Spleen (tissue), 11 donors: ENCODE results near the gene APH1A. TPM values are rescaled to one million over a fixed set of nuclear protein-coding genes. Genes with fewer than 3 reads are reported as not detected.

ENCODE experiments used
- DNase-seq: peaks from one replicate; pipeline ENCODE4 v3.0.0-alpha.2; 2020
- H3K27ac ChIP-seq, 8 donors: fragments of 200-600 bp; sonication (generic) in 7 of 8; 1 replicate in 4 of 8; 2 replicates in 4 of 8; pipeline versions ENCODE4 v1.5.0 to v1.8.0; 2016 to 2021; ENCODE audit warnings: inconsistent platforms in 4 of 8, mild to moderate bottlenecking in 4 of 8, moderate library complexity in 1 of 8
- H3K27me3 ChIP-seq, 7 donors: fragments of 200-600 bp; sonication (generic) in 6 of 7; replicated peaks in 1 of 7; 1 replicate in 4 of 7; 2 replicates in 3 of 7; pipeline versions ENCODE4 v1.5.0 to v1.8.0; 2016 to 2021; ENCODE audit warnings: inconsistent platforms in 3 of 7, mild to moderate bottlenecking in 1 of 7
- H3K36me3 ChIP-seq, 6 donors: fragments of 200-600 bp; sonication (generic) in 5 of 6; 1 replicate in 4 of 6; 2 replicates in 2 of 6; pipeline versions ENCODE4 v1.5.0 to v1.8.0; 2016 to 2021; ENCODE audit warnings: inconsistent platforms in 2 of 6
- H3K4me1 ChIP-seq, 6 donors: fragments of 200-600 bp; sonication (generic) in 5 of 6; 1 replicate in 3 of 6; 2 replicates in 3 of 6; pipeline versions ENCODE4 v1.5.0 to v1.8.0; 2016 to 2021; ENCODE audit warnings: inconsistent platforms in 3 of 6
- H3K4me3 ChIP-seq, 8 donors: fragments of 200-600 bp; sonication (generic) in 7 of 8; 1 replicate in 4 of 8; 2 replicates in 4 of 8; pipeline versions ENCODE4 v1.5.0 to v1.8.0; 2016 to 2021; ENCODE audit warnings: inconsistent platforms in 4 of 8, mild to moderate bottlenecking in 4 of 8, moderate library complexity in 2 of 8
- H3K9me3 ChIP-seq, 8 donors: fragments of 200-600 bp; sonication (generic) in 7 of 8; 1 replicate in 4 of 8; 2 replicates in 4 of 8; pipeline versions ENCODE4 v1.5.0 to v1.8.0; 2016 to 2021; ENCODE audit warnings: inconsistent platforms in 4 of 8
- POLR2A ChIP-seq, 3 donors: fragments of 450-650 bp; IDR thresholded peaks; one replicate each; pipeline ENCODE4 v1.5.1; 2017; ENCODE audit warnings: antibody characterized with exemption in 3 of 3, mild to moderate bottlenecking in 1 of 3
- POLR2AphosphoS5 ChIP-seq, 3 donors: sonication (generic); formaldehyde crosslinking; IDR thresholded peaks; one replicate each; pipeline ENCODE4 v1.5.1; 2017; ENCODE audit warnings: antibody characterized with exemption in 3 of 3
- WGBS, 5 donors: extraction: QIAGEN DNeasy Blood & Tissue Kit in 3 of 5; methylation state at CpG; one replicate each; pipeline versions ENCODE4 v1.1.5 to v1.1.7; 2013 to 2018; 5-methylcytosine and 5-hydroxymethylcytosine counted together
- intact Hi-C: fragments of 100-400 bp; cut with DNase I; formaldehyde crosslinking; loops from one replicate; pipeline ENCODE4 v1.15.0; 2023; ENCODE audit warnings: low total_unique reads
- polyA plus RNA-seq, 3 donors: library from polyadenylated mRNA; stranded (reverse); fragments of 200-250 nt; gene quantifications; one replicate each; pipeline ENCODE4 v1.2.1, GENCODE V29; 2013
- total RNA-seq, 7 donors: library from RNA; depleted of rRNA in 3 of 7; stranded (reverse); fragments of >200 nt in 3 of 7; fragmentation: NEBNext Ultra II Directional in 4 of 7; extraction: Animal tissue kit (Norgen Biotek cat#: 25700) in 4 of 7; gene quantifications; one replicate each; pipeline versions ENCODE4 v1.1.0 to v1.2.1, GENCODE V29; 2016 to 2021
- TF ChIP-seq, protein P1 (sequence below), 11 experiments: fragments of 200-600 bp in 7 of 11; fragments of 450-650 bp in 4 of 11; sonication (generic) in 4 of 11; IDR thresholded peaks in 8 of 11; conservative IDR thresholded peaks in 3 of 11; 1 replicate in 7 of 11; 2 replicates in 4 of 11; pipeline versions ENCODE4 v1.4.0 to v1.8.0; 2016 to 2021; ENCODE audit warnings: antibody characterized with exemption in 11 of 11, inconsistent platforms in 4 of 11, mild to moderate bottlenecking in 1 of 11
- donor health status: healthy with polysubstance abuse.
- donor health status: DM: no; HTN: no; CAD: no; lungs with moderate emphysema.
- donor health status: DM: no; HTN: no; CAD: no.
- donor health status: Bipolar disorder and iron deficiency.
- donor health status: healthy.
- donor health status: DM: no; HTN: no; CAD: no.
- donor health status: DM: yes; HTN: yes; CAD: no.

Gene APH1A
- total and polyA plus RNA-seq, 10 donors = 72.0 to 186 (median 134) TPM

DNA sequence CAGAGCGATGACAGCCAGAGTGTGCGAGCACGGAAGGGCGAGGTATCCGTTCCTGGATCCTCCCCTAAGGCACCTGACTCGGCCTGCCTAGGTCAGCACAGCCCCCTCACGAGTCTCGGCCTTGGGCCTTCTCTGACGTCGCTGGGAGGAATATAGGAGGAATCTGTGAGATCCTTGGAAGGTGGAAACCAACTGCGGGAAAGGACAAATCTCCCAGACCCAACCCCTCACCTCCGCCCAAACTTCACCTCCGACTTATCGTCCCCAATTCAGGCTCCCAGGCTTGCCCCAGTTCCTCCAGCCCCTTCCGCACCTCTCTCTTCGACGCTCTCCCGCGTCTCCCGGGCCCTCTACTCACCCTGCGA is 494 bp downstream of the APH1A start:
- Histone ChIP-seq H3K4me3 (peak overlapping the region; percentile 76 to 90 (median 82)), H3K36me3 (peaks cover 0 to 41% (median 33%) of the 10 kb centered on the region in 6 donors), H3K9me3 (no peaks in the 10 kb centered on the region), H3K27me3 (no peaks in the 10 kb centered on the region), H3K27ac (peak overlapping the region; percentile 93 to 98 (median 97)), H3K4me1 (peaks cover 20 to 67% (median 47%) of the 10 kb centered on the region in 6 donors)
- WGBS, 5 donors = 0 to 1% (median 0%) methylated on average over 20 to 21 of the region's 21 CpGs
- TF ChIP-seq POLR2A (IDR thresholded peaks at IDR 0.05) = no peak
- TF ChIP-seq, protein P1, sequence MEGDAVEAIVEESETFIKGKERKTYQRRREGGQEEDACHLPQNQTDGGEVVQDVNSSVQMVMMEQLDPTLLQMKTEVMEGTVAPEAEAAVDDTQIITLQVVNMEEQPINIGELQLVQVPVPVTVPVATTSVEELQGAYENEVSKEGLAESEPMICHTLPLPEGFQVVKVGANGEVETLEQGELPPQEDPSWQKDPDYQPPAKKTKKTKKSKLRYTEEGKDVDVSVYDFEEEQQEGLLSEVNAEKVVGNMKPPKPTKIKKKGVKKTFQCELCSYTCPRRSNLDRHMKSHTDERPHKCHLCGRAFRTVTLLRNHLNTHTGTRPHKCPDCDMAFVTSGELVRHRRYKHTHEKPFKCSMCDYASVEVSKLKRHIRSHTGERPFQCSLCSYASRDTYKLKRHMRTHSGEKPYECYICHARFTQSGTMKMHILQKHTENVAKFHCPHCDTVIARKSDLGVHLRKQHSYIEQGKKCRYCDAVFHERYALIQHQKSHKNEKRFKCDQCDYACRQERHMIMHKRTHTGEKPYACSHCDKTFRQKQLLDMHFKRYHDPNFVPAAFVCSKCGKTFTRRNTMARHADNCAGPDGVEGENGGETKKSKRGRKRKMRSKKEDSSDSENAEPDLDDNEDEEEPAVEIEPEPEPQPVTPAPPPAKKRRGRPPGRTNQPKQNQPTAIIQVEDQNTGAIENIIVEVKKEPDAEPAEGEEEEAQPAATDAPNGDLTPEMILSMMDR (IDR thresholded peaks at IDR 0.05 in 8 of 11, conservative IDR thresholded peaks at IDR 0.05 in 3 of 11) = no peak
- no peak for TF ChIP-seq POLR2AphosphoS5 (IDR thresholded peaks at IDR 0.05)
- intact Hi-C loops = no loop called here
- DNase-seq = peak; percentile 85

DNA sequence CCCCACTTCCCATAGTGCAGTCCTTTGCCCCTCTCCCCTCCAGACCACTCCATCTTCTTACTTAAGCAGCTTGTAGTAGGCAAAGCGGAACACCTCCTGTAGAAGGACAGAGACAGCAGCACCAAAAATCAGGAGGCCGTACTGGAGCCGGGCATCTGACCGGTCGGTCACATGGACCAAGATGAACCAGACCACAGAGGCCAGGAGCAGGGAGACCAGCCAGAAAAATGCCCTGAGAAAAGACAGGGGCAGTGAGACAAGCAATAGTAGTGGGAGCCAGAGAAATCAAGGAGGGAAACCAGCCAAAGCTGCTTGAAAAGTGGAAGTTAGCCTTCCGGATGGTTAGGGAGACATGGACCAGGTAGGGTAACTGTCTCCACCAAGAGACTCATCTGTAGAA is 920 bp downstream of the APH1A start:
- Histone ChIP-seq H3K9me3 (no peaks in the 10 kb centered on the region), H3K36me3 (peaks cover 0 to 41% (median 33%) of the 10 kb centered on the region in 6 donors), H3K27ac (peak overlapping the region; percentile 93 to 98 (median 97)), H3K27me3 (no peaks in the 10 kb centered on the region), H3K4me3 (peak overlapping the region; percentile 76 to 90 (median 82)), H3K4me1 (peaks cover 20 to 67% (median 45%) of the 10 kb centered on the region in 6 donors)
- WGBS, 5 donors = 36 to 50% (median 45%) methylated on average over 6 of the region's 6 CpGs
- DNase-seq = no peak
- no peak for TF ChIP-seq POLR2A (IDR thresholded peaks at IDR 0.05)
- TF ChIP-seq, protein P1 (IDR thresholded peaks at IDR 0.05 in 8 of 11, conservative IDR thresholded peaks at IDR 0.05 in 3 of 11) = no peak
- no peak for TF ChIP-seq POLR2AphosphoS5 (IDR thresholded peaks at IDR 0.05)
- intact Hi-C loops = no loop called here

DNA sequence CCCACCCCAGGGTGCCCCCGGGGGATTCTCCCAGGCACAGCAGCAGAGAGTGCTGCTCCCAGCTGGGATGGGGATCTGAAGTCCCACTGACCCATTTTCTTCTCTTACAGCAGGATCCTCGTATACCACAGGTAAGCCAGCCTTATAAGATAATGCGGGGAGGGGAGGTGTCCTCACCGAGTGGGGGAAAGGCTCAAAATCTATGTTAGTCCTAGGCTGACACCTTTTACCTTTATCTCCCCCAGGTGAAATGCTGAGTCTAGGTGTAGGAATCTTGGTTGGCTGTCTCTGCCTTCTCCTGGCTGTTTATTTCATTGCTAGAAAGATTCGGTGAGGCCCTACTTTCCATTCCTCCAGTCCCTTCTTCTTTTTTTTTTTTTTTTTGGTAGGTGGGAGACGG is 5.3 kb downstream of the APH1A start:
- peaks cover 0 to 41% (median 33%) of the 10 kb centered on the region in 6 donors for H3K36me3 ChIP-seq
- peaks cover 8 to 43% (median 25%) of the 10 kb centered on the region in 6 donors for H3K4me1 ChIP-seq
- H3K9me3 ChIP-seq = no peaks in the 10 kb centered on the region
- TF ChIP-seq POLR2AphosphoS5 (IDR thresholded peaks at IDR 0.05) = no peak
- TF ChIP-seq POLR2A (IDR thresholded peaks at IDR 0.05) = no peak
- TF ChIP-seq, protein P1 (IDR thresholded peaks at IDR 0.05 in 8 of 11, conservative IDR thresholded peaks at IDR 0.05 in 3 of 11) = no peak
- WGBS, 5 donors = 78 to 89% (median 83%) methylated on average over 6 of the region's 6 CpGs
- H3K4me3 ChIP-seq = no peak overlapping the region
- DNase-seq = no peak
- H3K27me3 ChIP-seq = peaks cover 0 to 9% (median 0%) of the 10 kb centered on the region in 7 donors
- H3K27ac ChIP-seq = no peak overlapping the region
- intact Hi-C loops = no loop called here

DNA sequence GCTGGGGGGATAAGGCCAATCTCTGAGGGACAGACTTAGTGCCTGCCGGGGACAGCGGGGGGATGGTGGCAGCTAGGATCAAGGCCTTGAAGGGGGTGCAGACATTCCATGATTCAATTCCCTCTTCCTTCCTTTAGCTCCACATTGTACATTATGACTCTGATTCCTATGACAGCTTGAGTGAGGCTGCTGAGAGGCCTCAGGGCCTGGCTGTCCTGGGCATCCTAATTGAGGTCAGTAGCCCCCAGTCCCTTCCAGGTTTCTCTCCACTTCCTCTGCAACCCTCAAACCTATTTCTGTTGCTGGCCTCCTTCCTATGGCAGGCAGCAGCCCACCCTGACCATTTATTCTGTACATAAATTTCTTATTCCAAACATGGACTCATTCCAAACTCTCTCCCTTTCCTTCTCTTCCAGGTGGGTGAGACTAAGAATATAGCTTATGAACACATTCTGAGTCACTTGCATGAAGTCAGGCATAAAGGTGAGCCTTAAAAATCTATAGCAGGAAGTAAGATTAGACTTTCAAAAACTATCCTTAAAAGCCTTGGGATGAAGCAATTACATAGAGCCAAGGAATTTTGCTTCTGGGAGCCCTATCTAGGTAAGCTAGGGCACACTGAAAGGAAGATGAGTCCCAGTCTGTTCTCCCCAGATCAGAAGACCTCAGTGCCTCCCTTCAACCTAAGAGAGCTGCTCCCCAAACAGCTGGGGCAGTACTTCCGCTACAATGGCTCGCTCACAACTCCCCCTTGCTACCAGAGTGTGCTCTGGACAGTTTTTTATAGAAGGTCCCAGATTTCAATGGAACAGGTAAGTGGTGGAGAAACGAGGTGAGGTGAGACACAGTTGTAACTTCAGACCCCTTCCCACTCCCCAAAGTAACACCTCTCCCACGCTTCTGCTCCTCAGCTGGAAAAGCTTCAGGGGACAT is 6.2 kb downstream of the APH1A start:
- H3K27ac ChIP-seq = peak overlapping the region in 1 of 8 donors; percentile 21
- DNase-seq = no peak
- no peaks in the 10 kb centered on the region for H3K9me3 ChIP-seq
- H3K36me3 ChIP-seq = peaks cover 0 to 41% (median 33%) of the 10 kb centered on the region in 6 donors
- peaks cover 0 to 18% (median 4%) of the 10 kb centered on the region in 7 donors for H3K27me3 ChIP-seq
- H3K4me3 ChIP-seq = no peak overlapping the region
- peaks cover 4 to 35% (median 20%) of the 10 kb centered on the region in 6 donors for H3K4me1 ChIP-seq
- intact Hi-C loops = no loop called here
- 66 to 78% (median 74%) methylated on average over 6 of the region's 6 CpGs for WGBS, 5 donors
- TF ChIP-seq POLR2AphosphoS5 (IDR thresholded peaks at IDR 0.05) = peak in 1 of 3 donors; percentile 17
- no peak for TF ChIP-seq POLR2A (IDR thresholded peaks at IDR 0.05)
